GM10266 (cell line): Measurements from ENCODE around the gene ERCC3.
"Not testable (repeated sequence)": the region's sequence is repeated elsewhere in the genome, so short reads cannot be mapped to it uniquely, and the experiment has no call there.

Source experiments
- DNase-seq: peaks from one replicate; pipeline ENCODE4 v3.0.0; 2012; ENCODE audit errors: extremely low spot score
- TF ChIP-seq, protein P1 (sequence below): IDR thresholded peaks from 2 replicates; pipeline ENCODE4 v1.5.1; 2012; ENCODE audit warnings: mild to moderate bottlenecking, low read depth; ENCODE audit not compliant: control insufficient read depth, insufficient read depth; ENCODE audit errors: missing control alignments

The ERCC3 gene

DNA sequence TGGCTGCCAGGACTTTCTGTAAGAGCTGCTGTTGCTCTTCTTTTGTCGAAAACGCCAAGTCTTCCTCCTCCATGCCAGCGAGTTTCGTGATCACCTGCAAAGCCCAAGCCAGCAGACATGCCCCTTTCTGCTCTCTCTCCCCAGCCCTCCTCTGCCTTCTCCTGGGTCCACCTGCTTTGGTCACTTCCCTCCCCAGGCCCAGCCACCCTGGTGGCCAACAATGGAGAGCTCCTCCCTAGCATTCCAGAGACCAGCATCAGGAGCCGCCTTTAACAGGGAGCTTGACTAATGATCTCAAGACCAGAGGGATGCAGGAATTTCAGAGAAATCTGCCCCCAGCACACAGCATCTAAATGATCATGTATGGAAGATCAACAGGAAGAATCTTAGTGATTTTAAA is 34.6 kb downstream of the ERCC3 start:
- DNase-seq, result no peak
- TF ChIP-seq, protein P1, sequence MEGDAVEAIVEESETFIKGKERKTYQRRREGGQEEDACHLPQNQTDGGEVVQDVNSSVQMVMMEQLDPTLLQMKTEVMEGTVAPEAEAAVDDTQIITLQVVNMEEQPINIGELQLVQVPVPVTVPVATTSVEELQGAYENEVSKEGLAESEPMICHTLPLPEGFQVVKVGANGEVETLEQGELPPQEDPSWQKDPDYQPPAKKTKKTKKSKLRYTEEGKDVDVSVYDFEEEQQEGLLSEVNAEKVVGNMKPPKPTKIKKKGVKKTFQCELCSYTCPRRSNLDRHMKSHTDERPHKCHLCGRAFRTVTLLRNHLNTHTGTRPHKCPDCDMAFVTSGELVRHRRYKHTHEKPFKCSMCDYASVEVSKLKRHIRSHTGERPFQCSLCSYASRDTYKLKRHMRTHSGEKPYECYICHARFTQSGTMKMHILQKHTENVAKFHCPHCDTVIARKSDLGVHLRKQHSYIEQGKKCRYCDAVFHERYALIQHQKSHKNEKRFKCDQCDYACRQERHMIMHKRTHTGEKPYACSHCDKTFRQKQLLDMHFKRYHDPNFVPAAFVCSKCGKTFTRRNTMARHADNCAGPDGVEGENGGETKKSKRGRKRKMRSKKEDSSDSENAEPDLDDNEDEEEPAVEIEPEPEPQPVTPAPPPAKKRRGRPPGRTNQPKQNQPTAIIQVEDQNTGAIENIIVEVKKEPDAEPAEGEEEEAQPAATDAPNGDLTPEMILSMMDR, result no peak

DNA sequence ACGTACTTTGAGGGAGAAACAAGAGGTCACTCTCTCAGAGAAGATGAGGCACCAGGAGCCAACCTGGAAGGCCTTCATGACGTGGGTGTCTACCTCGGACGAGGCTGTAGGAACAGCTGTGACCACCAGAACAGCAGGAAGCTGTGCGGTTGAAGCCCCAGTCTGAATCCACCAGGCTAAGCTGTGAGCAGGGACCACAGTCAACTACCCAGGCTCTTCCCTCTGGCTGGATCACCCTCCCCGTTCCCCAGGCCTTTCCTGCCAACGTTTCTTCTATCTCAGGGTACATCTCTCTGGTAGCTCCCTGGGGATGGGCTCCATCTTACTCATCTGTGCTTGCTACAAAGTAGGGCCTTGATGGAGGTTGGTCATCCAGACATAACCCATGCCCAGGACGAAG is 37.1 kb downstream of the ERCC3 start:
- TF ChIP-seq, protein P1, result no peak
- DNase-seq, result no peak

DNA sequence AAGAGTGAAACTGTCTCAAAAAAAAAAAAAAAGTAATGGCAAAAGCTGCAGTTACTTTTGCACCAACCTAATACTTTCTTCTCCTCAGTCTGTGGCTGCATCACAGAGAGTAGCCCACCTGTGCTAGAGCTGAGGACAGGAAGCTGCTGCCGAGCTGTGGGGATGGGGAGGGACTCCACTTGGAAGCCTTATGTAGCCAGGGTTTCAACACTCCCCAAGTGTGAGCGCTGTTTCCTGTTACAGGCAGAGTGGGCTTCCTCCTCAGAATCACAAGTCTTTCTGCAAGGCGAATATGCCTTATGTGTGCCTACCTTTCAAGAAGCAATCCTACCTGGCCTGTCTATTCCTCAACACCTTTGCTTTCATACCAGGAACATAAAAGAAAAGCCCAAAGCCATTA is 37.6 kb downstream of the ERCC3 start:
- DNase-seq, result no peak
- TF ChIP-seq, protein P1, result no peak

DNA sequence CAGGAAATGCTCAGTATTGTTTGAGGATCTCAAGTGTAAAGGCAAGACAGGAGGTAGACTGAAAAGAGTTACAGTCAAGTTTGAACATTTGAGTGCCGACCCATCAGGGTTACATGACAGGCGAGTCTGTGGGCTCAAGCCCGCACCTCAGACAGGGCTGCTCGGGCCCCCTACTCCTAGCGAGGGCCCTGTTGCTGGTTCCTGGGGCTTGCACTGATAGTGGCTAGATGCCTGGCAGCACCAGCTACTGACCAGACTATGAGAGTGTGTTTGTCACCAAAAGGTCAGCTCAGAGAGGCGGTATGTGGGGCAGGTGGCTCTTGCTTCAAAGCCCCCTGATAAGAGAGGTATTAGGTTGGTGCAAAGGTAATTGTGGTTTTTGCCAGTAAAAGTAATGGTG is 38.2 kb downstream of the ERCC3 start:
- DNase-seq, result no peak
- TF ChIP-seq, protein P1, result no peak

DNA sequence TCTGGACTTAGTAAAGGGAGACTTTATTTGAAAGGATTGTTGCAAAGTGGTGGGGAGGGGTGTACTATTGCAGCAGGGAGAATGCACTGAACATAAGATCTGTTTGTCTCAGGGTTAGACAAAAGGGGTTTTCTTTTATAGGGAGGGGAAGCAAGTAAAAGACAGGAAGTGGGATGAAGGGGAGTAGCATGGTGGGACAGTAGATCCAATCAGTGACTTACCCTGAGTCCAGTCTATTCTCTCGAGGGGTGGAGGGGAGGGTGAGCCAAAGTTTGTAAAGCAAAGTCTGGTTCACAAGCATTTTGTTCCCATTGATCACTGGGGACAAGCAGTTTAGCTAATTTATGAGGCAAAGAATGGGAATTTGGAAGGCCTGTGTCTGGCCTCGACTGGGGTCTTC is 38.8 kb downstream of the ERCC3 start:
- DNase-seq, result no peak
- TF ChIP-seq, protein P1, result no peak

DNA sequence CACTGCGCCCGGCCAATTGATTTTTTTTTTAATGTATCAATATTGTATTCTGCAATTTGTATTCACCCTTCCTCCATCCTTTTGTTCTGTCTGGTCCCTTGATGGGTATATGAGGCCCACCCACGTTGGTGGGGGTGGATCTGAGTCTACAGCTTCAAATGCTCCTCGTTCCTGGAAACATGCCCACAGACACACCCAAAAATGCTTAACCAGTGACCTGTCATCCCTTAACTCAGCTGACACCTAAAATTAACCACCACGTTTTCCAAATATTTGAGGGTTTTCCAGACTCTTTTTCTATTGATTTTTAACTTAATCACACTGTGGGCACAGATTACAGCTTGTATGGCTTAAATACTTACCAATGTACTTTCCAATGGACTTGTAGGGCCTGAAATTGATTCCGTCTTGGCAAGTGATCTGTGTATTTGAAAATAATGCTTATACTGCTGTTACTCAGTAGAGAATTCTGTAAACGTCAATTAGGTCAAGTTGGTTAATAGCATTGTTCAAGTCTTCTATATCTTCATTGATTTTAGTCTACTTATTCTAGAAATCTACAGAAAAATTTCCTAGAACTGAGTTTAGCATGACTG is 39.5 kb downstream of the ERCC3 start:
- DNase-seq, result no peak
- TF ChIP-seq, protein P1, result no peak

DNA sequence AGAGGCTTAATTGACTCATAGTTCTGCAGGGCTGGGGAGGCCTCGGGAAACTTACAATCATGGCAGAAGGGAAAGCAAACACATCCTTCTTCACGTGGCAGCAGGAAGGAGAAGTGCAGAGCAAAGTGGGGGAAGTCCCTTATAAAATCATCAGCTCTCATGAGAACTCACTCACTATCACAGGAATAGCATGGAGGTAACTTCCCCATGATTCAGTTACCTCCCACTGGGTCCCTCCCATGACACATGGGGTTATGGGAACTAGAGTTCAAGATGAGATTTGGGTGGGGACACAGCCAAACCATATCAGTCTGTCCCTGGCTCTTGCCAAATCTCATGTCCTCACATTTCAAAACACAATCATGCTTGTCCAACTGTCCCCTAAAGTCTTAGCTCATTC is 52.8 kb downstream of the ERCC3 start:
- not testable (repeated sequence) for DNase-seq

DNA sequence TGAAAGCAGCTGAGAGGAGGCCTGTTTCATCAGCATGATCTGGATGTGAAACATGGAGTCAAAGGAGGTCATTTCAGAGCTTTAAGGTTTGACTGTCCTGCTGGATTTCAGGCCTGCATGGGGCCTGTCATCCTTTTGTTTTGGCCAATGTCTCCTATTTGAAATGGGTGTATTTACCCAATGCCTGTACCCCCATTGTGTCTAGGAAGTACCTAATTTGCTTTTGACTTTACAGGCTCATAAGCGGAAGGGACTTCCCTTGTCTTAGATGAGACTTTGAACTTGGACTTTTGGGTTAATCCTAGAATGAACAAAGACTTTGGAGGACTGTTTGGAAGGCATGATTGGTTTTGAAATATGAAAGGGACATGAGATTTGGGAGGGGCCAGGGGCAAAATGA is 54.5 kb downstream of the ERCC3 start:
- DNase-seq, result no peak
- TF ChIP-seq, protein P1, result no peak

DNA sequence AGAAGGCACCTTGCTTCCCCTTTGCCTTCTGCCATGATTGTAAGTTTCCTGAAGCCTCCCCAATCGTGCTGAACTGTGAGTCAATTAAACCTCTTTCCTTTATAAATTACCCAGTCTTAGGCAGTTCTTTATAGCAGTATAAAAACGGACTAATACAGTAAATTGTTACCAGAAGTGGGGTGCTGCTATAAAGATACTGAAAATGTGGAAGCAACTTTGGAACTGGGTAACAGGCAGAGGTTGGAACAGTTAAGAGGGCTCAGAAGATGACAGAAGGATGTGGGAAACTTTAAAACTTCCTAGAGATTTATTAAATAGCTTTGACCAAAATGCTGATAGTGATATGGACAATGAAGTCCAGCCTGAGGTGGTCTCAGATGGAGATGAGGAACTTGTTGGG is 56.2 kb downstream of the ERCC3 start:
- not testable (repeated sequence) for DNase-seq
